Duodenal mucosa (tissue), 2 donors: ENCODE measurements around the gene IPO8.
"Not testable (repeated sequence)": the region's sequence is repeated elsewhere in the genome, so short reads cannot be mapped to it uniquely, and the experiment has no call there.

ENCODE experiments used
- H3K27ac ChIP-seq: one replicate; pipeline ENCODE4 v1.7.0; 2013; ENCODE audit warnings: low read depth, low read length
- H3K27me3 ChIP-seq, 2 donors: one replicate each; pipeline ENCODE4 v1.7.0; 2013; ENCODE audit warnings: low read length in 2 of 2, control low read depth in 1 of 2; ENCODE audit not compliant: insufficient read depth in 2 of 2, control insufficient read depth in 1 of 2
- H3K36me3 ChIP-seq, 2 donors: one replicate each; pipeline ENCODE4 v1.7.0; 2013; ENCODE audit warnings: low read length in 2 of 2, control low read depth in 1 of 2; ENCODE audit not compliant: insufficient read depth in 2 of 2, control insufficient read depth in 1 of 2
- H3K4me1 ChIP-seq, 2 donors: one replicate each; pipeline ENCODE4 v1.7.0; 2013; ENCODE audit warnings: low read length in 2 of 2, control low read depth in 1 of 2; ENCODE audit not compliant: insufficient read depth in 2 of 2, control insufficient read depth in 1 of 2
- H3K4me3 ChIP-seq, 2 donors: one replicate each; pipeline ENCODE4 v1.7.0; 2013; ENCODE audit warnings: low read length in 2 of 2, low read depth in 1 of 2
- H3K9ac ChIP-seq, 2 donors: one replicate each; pipeline ENCODE4 v1.7.0; 2013; ENCODE audit warnings: low read length in 2 of 2, low read depth in 1 of 2
- H3K9me3 ChIP-seq, 2 donors: one replicate each; pipeline ENCODE4 v1.7.0; 2013; ENCODE audit warnings: low read length in 2 of 2, control low read depth in 1 of 2; ENCODE audit not compliant: control insufficient read depth in 1 of 2

The IPO8 gene

DNA sequence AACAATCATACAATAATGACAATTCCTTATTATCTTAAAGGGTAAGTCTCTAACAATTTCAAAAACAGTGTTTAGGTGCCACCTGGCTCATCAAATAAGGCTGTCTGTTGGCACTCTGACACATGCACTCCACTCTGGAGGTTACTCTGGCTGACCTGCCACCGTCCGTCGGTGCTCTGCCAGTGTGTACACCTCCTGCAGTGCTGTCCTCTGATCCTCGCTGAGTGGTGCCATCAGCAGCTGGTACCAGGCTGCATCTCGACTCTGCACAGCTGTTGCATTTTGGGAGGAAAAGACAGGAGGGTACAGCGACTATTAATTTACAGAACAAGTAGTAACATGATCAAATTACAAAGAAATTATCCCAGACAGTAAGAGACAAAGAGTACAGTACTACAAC is 63.9 kb downstream of the IPO8 start:
- peaks cover 38 to 66% of the 10 kb centered on the region in 2 donors for H3K36me3 ChIP-seq

DNA sequence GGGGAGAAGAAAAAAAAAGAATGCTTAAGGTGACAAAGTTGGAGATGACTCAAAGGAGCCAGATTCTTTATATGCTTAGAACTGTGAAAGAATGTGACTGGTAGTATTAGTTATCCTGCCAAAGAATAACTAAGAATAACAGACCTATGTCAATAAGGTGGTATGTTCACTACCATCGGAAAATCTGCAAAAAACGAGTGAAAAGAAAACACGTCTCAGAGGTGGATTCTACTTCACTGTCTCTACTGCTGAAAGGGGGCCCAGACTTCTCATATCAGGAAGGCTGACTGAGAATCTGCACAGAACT is 64.7 kb downstream of the IPO8 start:
- Histone ChIP-seq H3K4me3 (no peak overlapping the region), H3K4me1 (no peaks in the 10 kb centered on the region), H3K36me3 (peaks cover 35 to 60% of the 10 kb centered on the region in 2 donors), H3K9ac (no peak overlapping the region), H3K27ac (no peak overlapping the region), H3K27me3 (no peaks in the 10 kb centered on the region), H3K9me3 (no peaks in the 10 kb centered on the region)

More for the DNA sequence above, 63.9 kb downstream of the IPO8 start:
- H3K27me3 ChIP-seq = no peaks in the 10 kb centered on the region
- no peaks in the 10 kb centered on the region for H3K4me1 ChIP-seq
- H3K4me3 ChIP-seq = no peak overlapping the region
- H3K9ac ChIP-seq = no peak overlapping the region
- no peak overlapping the region for H3K27ac ChIP-seq
- no peaks in the 10 kb centered on the region for H3K9me3 ChIP-seq

GRCh38 chr12:30630076-30630978 is 65.3 kb downstream of the IPO8 start:
- no peaks in the 10 kb centered on the region for H3K9me3 ChIP-seq
- H3K36me3 ChIP-seq = peaks cover 35 to 55% of the 10 kb centered on the region in 2 donors
- H3K9ac ChIP-seq = no peak overlapping the region
- H3K27ac ChIP-seq = no peak overlapping the region
- H3K4me3 ChIP-seq = no peak overlapping the region
- H3K27me3 ChIP-seq = no peaks in the 10 kb centered on the region
- H3K4me1 ChIP-seq = no peaks in the 10 kb centered on the region

GRCh38 chr12:30626847-30627246 is 68.8 kb downstream of the IPO8 start:
- H3K36me3 ChIP-seq = peaks cover 23 to 29% of the 10 kb centered on the region in 2 donors
- no peak overlapping the region for H3K4me3 ChIP-seq
- H3K27ac ChIP-seq = no peak overlapping the region
- H3K9ac ChIP-seq = no peak overlapping the region
- no peaks in the 10 kb centered on the region for H3K27me3 ChIP-seq
- no peaks in the 10 kb centered on the region for H3K4me1 ChIP-seq
- no peaks in the 10 kb centered on the region for H3K9me3 ChIP-seq

DNA sequence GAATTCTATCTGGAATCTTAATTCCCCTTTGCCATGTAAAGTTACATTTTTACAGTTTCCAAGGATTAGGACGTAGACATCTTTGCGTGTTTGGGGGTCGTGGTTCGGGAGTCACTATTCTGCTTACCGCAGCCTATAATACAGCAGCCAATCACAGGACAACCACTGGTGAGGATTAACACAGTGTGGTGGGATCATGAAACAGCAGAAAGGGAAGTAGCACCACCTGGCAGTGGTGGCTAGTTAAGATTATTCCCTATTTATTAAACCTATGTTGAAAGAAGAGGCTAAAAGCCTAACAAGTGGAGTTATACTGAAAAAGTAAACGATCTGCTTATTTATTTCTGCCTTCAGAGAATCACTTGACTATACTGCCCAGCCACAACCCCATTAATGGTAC is 71.7 kb downstream of the IPO8 start:
- Histone ChIP-seq H3K9me3 (no peaks in the 10 kb centered on the region), H3K4me3 (no peak overlapping the region), H3K9ac (no peak overlapping the region), H3K4me1 (no peaks in the 10 kb centered on the region), H3K27ac (no peak overlapping the region), H3K27me3 (no peaks in the 10 kb centered on the region), H3K36me3 (peaks cover 5 to 10% of the 10 kb centered on the region in 2 donors)

- H3K36me3 ChIP-seq = no peaks in the 10 kb centered on the region
- no peak overlapping the region for H3K4me3 ChIP-seq
- no peak overlapping the region for H3K9ac ChIP-seq
- H3K27ac ChIP-seq = no peak overlapping the region
- H3K27me3 ChIP-seq = no peaks in the 10 kb centered on the region
- no peaks in the 10 kb centered on the region for H3K9me3 ChIP-seq
- H3K4me1 ChIP-seq = no peaks in the 10 kb centered on the region
Measured at GRCh38 chr12:30622509-30622908, 73.2 kb downstream of the IPO8 start.

DNA sequence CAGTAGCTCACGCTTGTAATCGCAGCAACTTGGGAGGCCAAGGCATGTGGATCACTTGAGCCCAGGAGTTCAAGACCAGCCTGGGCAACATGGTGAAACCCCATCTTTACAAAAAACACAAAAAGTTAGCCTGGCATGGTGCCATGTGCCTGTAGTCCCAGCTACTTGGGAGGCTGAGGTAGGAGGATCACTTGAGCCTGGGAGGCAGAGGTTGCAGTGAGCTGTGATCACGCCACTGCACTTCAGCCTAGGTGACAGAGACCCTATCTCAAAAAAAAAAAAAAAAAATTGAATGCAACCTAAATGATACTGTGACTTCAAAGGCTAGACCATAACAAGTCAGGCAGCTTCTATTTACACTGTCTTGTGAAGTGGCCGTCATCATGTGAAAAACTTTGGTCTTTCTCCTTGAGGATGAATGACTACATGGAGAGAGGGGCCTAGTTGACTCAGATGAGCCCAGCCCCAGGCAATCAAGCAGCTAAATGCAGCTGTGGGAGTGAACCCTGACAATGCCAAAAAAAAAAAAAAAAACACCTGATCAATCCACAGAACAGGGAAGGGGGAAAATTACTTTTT is 73.9 kb downstream of the IPO8 start:
- H3K27me3 ChIP-seq, H3K4me1 ChIP-seq, H3K36me3 ChIP-seq, H3K9me3 ChIP-seq, H3K9ac ChIP-seq, H3K4me3 ChIP-seq, H3K27ac ChIP-seq: not testable (repeated sequence)

GRCh38 chr12:30617346-30618016 is 78.2 kb downstream of the IPO8 start:
- Histone ChIP-seq H3K27me3 (no peaks in the 10 kb centered on the region), H3K4me1 (no peaks in the 10 kb centered on the region), H3K27ac (no peak overlapping the region), H3K36me3 (no peaks in the 10 kb centered on the region), H3K4me3 (no peak overlapping the region), H3K9ac (no peak overlapping the region), H3K9me3 (no peaks in the 10 kb centered on the region)

- H3K9ac ChIP-seq = no peak overlapping the region
- no peak overlapping the region for H3K27ac ChIP-seq
- H3K36me3 ChIP-seq = no peaks in the 10 kb centered on the region
- H3K27me3 ChIP-seq = no peaks in the 10 kb centered on the region
- H3K9me3 ChIP-seq = no peaks in the 10 kb centered on the region
- H3K4me1 ChIP-seq = no peaks in the 10 kb centered on the region
- H3K4me3 ChIP-seq = no peak overlapping the region
Measured at GRCh38 chr12:30614031-30614430, 81.6 kb downstream of the IPO8 start.

GRCh38 chr12:30613119-30613830 is 82.4 kb downstream of the IPO8 start:
- H3K9me3 ChIP-seq = no peaks in the 10 kb centered on the region
- no peaks in the 10 kb centered on the region for H3K4me1 ChIP-seq
- H3K27ac ChIP-seq = no peak overlapping the region
- H3K9ac ChIP-seq = no peak overlapping the region
- no peaks in the 10 kb centered on the region for H3K36me3 ChIP-seq
- H3K27me3 ChIP-seq = no peaks in the 10 kb centered on the region
- H3K4me3 ChIP-seq = no peak overlapping the region
